ENCODE data around the gene USH1C.

USH1C gene

GRCh38 chr11:17561526-17561925, 17.3 kb upstream of the USH1C start:
- TF ChIP-seq, protein P1, sequence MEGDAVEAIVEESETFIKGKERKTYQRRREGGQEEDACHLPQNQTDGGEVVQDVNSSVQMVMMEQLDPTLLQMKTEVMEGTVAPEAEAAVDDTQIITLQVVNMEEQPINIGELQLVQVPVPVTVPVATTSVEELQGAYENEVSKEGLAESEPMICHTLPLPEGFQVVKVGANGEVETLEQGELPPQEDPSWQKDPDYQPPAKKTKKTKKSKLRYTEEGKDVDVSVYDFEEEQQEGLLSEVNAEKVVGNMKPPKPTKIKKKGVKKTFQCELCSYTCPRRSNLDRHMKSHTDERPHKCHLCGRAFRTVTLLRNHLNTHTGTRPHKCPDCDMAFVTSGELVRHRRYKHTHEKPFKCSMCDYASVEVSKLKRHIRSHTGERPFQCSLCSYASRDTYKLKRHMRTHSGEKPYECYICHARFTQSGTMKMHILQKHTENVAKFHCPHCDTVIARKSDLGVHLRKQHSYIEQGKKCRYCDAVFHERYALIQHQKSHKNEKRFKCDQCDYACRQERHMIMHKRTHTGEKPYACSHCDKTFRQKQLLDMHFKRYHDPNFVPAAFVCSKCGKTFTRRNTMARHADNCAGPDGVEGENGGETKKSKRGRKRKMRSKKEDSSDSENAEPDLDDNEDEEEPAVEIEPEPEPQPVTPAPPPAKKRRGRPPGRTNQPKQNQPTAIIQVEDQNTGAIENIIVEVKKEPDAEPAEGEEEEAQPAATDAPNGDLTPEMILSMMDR (IDR thresholded peaks at IDR 0.05; ENCODE audit: insufficient read depth, low read depth, low read length, missing control alignments) = no peak
- no peak overlapping the region for H3K4me3 ChIP-seq (ENCODE audit: low read depth, low read length)
- no peak for DNase-seq (ENCODE audit: low read depth)

GRCh38 chr11:17561111-17561415, 16.8 kb upstream of the USH1C start:
- no peak for DNase-seq (ENCODE audit: low read depth)
- TF ChIP-seq, protein P1 (IDR thresholded peaks at IDR 0.05; ENCODE audit: insufficient read depth, low read depth, low read length, missing control alignments) = no peak
- no peak overlapping the region for H3K4me3 ChIP-seq (ENCODE audit: low read depth, low read length)

- TF ChIP-seq, protein P1 (IDR thresholded peaks at IDR 0.05; ENCODE audit: insufficient read depth, low read depth, low read length, missing control alignments) = no peak
- DNase-seq (ENCODE audit: low read depth) = no peak
- no peak overlapping the region for H3K4me3 ChIP-seq (ENCODE audit: low read depth, low read length)
Observed at GRCh38 chr11:17560281-17561110, 16.3 kb upstream of the USH1C start.

DNA sequence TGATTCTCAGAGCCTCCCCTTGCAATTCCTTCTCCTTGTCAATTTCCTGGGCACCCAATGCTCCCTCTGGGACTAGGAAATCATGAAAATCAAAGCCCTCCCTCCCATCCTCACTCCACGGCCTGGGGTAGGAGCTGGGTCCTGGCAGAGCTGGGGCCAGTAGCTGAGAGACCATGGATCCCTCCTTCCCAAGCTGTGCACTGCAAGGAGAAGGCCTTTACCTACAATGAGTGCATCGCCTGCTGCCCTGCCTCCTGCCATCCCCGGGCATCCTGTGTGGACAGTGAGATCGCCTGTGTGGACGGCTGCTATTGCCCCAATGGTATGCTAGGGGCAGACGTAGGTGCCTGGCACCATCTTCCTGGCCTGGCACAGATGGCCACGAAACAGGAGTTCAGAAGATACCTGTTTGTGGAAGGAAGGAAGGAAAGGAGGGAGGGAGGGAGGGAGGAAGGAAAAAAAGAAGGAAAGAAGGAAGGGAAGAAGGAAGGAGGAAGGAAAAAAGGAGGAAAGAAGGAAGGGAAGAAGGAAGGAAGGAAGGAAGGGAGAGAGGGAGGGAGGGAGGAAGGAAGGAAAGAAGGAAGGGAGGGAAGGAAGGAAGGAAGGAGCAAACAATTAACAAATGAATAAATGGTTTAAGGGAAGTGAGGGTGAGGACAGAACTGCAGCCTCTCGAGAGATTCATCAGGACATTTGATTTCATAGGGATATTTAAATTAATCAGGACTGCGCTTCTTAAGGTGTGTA, 15.3 kb upstream of the USH1C start:
- DNase-seq (ENCODE audit: low read depth) = no peak
- TF ChIP-seq, protein P1 (IDR thresholded peaks at IDR 0.05; ENCODE audit: insufficient read depth, low read depth, low read length, missing control alignments) = no peak
- H3K4me3 ChIP-seq (ENCODE audit: low read depth, low read length) = no peak overlapping the region

- H3K4me3 ChIP-seq (ENCODE audit: low read depth, low read length) = no peak overlapping the region
- TF ChIP-seq, protein P1 (IDR thresholded peaks at IDR 0.05; ENCODE audit: insufficient read depth, low read depth, low read length, missing control alignments) = no peak
- DNase-seq (ENCODE audit: low read depth) = no peak
Observed at GRCh38 chr11:17558916-17559315, 14.7 kb upstream of the USH1C start.

- TF ChIP-seq, protein P1 (IDR thresholded peaks at IDR 0.05; ENCODE audit: insufficient read depth, low read depth, low read length, missing control alignments) = no peak
- DNase-seq (ENCODE audit: low read depth) = no peak
- no peak overlapping the region for H3K4me3 ChIP-seq (ENCODE audit: low read depth, low read length)
Observed at GRCh38 chr11:17558025-17558780, 14.0 kb upstream of the USH1C start.

All from GM12865 (cell line).